ENCODE measurements around the gene ZNF497.

ZNF497 gene

GRCh38 chr19:58305932-58306323 is 56.6 kb downstream of the ZNF497 start:
- Histone ChIP-seq H3K9me3 (ENCODE audit: control insufficient read depth, low read length) (no peaks in the 10 kb centered on the region), H3K4me1 (ENCODE audit: control insufficient read depth, insufficient read depth, low read length) (peaks cover 7% of the 10 kb centered on the region), H3K36me3 (ENCODE audit: control insufficient read depth, insufficient read depth, low read length) (peaks cover 6% of the 10 kb centered on the region), H3K27me3 (ENCODE audit: control insufficient read depth, insufficient read depth, low read length, poor library complexity, severe bottlenecking) (no peaks in the 10 kb centered on the region), H3K27ac (ENCODE audit: insufficient read depth, low read depth, low read length, poor library complexity, severe bottlenecking) (no peak overlapping the region), H3K4me3 (ENCODE audit: insufficient read depth, low read depth, low read length) (peak overlapping the region; percentile 80)
- 76 to 80% methylated on average over 12 of the region's 12 CpGs for WGBS, 2 experiments

GRCh38 chr19:58305065-58305931 is 57.3 kb downstream of the ZNF497 start, which contains the start of gene ERVK3-1:
Gene ERVK3-1, plus strand, starts transcription at chr19:58305377. Its CDS starts 6,792 bp downstream, at chr19:58312169.
- WGBS, 2 experiments = 1% methylated on average over 53 of the region's 55 CpGs
- Histone ChIP-seq H3K27ac (ENCODE audit: insufficient read depth, low read depth, low read length, poor library complexity, severe bottlenecking) (peak within 1 kb of the TSS; percentile 27), H3K27me3 (ENCODE audit: control insufficient read depth, insufficient read depth, low read length, poor library complexity, severe bottlenecking) (no peaks in the 10 kb centered on the region), H3K9me3 (ENCODE audit: control insufficient read depth, low read length) (no peaks in the 10 kb centered on the region), H3K4me3 (ENCODE audit: insufficient read depth, low read depth, low read length) (peak within 1 kb of the TSS; percentile 80), H3K4me1 (ENCODE audit: control insufficient read depth, insufficient read depth, low read length) (peaks cover 7% of the 10 kb centered on the region), H3K36me3 (ENCODE audit: control insufficient read depth, insufficient read depth, low read length) (peaks cover 9% of the 10 kb centered on the region)

GRCh38 chr19:58304748-58305064 is 57.8 kb downstream of the ZNF497 start:
- Histone ChIP-seq H3K27me3 (ENCODE audit: control insufficient read depth, insufficient read depth, low read length, poor library complexity, severe bottlenecking) (no peaks in the 10 kb centered on the region), H3K4me3 (ENCODE audit: insufficient read depth, low read depth, low read length) (peak overlapping the region; percentile 80), H3K36me3 (ENCODE audit: control insufficient read depth, insufficient read depth, low read length) (peaks cover 11% of the 10 kb centered on the region), H3K9me3 (ENCODE audit: control insufficient read depth, low read length) (no peaks in the 10 kb centered on the region), H3K27ac (ENCODE audit: insufficient read depth, low read depth, low read length, poor library complexity, severe bottlenecking) (peak overlapping the region; percentile 27), H3K4me1 (ENCODE audit: control insufficient read depth, insufficient read depth, low read length) (peaks cover 7% of the 10 kb centered on the region)
- 29 to 40% methylated on average over 6 of the region's 7 CpGs for WGBS, 2 experiments
